Transverse colon (tissue), 4 donors: Measurements from ENCODE around the gene MAST4. TPM values are rescaled to one million over a fixed set of nuclear protein-coding genes. Genes with fewer than 3 reads are reported as not detected.

Experiments
- DNase-seq: peaks from one replicate; pipeline ENCODE4 v3.0.0-alpha.2; 2019
- H3K27ac ChIP-seq, 4 donors: fragments of 200-600 bp; sonication (generic); 2 replicates each; pipeline ENCODE4 v1.5.1; 2016 to 2018; ENCODE audit warnings: inconsistent platforms in 4 of 4
- H3K27me3 ChIP-seq: fragments of 200-600 bp; sonication (generic); 2 replicates; pipeline ENCODE4 v1.5.1; 2017; ENCODE audit warnings: inconsistent platforms
- H3K36me3 ChIP-seq, 4 donors: fragments of 200-600 bp; sonication (generic); 2 replicates each; pipeline ENCODE4 v1.5.1; 2017 to 2019; ENCODE audit warnings: inconsistent platforms in 4 of 4
- H3K4me1 ChIP-seq, 4 donors: fragments of 200-600 bp; sonication (generic); 2 replicates each; pipeline ENCODE4 v1.5.1; 2017 to 2020; ENCODE audit warnings: inconsistent platforms in 4 of 4
- H3K4me3 ChIP-seq, 4 donors: fragments of 200-600 bp; sonication (generic); 1 replicate in 1 of 4; 2 replicates in 3 of 4; pipeline versions ENCODE4 v1.5.1 to v1.6.1; 2017 to 2019; ENCODE audit warnings: inconsistent platforms in 4 of 4
- H3K9me3 ChIP-seq, 2 donors: fragments of 200-600 bp; sonication (generic); 2 replicates each; pipeline ENCODE4 v1.5.1; 2017 to 2019; ENCODE audit warnings: inconsistent platforms in 2 of 2
- CTCF ChIP-seq, 5 experiments: fragments of 200-600 bp in 3 of 5; fragments of 450-650 bp in 2 of 5; sonication (generic) in 3 of 5; IDR thresholded peaks; 1 replicate in 2 of 5; 2 replicates in 3 of 5; pipeline ENCODE4 v1.5.1; 2016 to 2017; ENCODE audit warnings: antibody characterized with exemption in 5 of 5, inconsistent platforms in 3 of 5, mild to moderate bottlenecking in 2 of 5, moderate library complexity in 1 of 5
- EP300 ChIP-seq: sonication (generic); formaldehyde crosslinking; IDR thresholded peaks from one replicate; pipeline ENCODE4 v1.6.1; 2017; ENCODE audit warnings: antibody characterized with exemption, low read depth
- POLR2A ChIP-seq: fragments of 450-650 bp; IDR thresholded peaks from one replicate; pipeline ENCODE4 v1.6.1; 2016; ENCODE audit warnings: antibody characterized with exemption, mild to moderate bottlenecking, moderate library complexity
- POLR2AphosphoS5 ChIP-seq, 3 donors: sonication (generic); formaldehyde crosslinking; IDR thresholded peaks; one replicate each; pipeline ENCODE4 v1.6.1; 2016; ENCODE audit warnings: antibody characterized with exemption in 3 of 3
- WGBS, 2 donors: methylation state at CpG; one replicate each; pipeline ENCODE4 v1.1.5; 2018; ENCODE audit warnings: low coverage in 1 of 2; 5-methylcytosine and 5-hydroxymethylcytosine counted together
- in situ Hi-C, 4 donors: fragments of 200-750 bp; cut with MboI; loops; one replicate each; pipeline versions ENCODE4 v1.15.0 to v1.15.1; 2017; ENCODE audit warnings: low sequenced_read_pairs in 3 of 4, low pct_ligation_motif_present in 1 of 4, low pct_unique_long_range_greater_than_20kb in 1 of 4
- intact Hi-C: fragments of 100-400 bp; cut with DNase I; formaldehyde crosslinking; loops from one replicate; pipeline ENCODE4 v1.15.1; 2023; ENCODE audit warnings: low total_unique reads
- total RNA-seq, 4 donors: library from RNA; depleted of rRNA; stranded (reverse); fragments of >200 nt; gene quantifications; one replicate each; pipeline ENCODE4 v1.1.0, GENCODE V29; 2016

The MAST4 gene
- total RNA-seq, 4 donors from 2014 or later, result 20.3 to 46.8 (median 35.4) TPM

DNA sequence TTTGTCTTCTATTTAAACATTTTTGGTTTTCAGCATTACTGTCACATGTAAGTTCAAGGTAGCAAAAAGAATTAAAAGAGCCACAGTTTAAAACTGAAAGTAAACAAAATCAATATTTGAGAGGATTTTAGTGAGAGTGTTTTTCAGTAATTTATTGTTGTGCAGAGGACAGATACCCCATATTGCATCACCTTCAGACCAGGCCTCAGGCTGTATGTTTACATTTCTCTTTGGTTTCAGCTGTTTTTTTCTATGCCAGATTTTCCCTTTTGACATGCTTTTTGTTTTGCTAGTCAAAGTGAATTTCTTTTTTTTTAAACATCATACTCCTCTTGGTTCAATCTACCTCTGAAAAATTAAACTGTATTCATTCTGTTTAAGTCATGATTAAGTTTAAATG is 47.2 kb downstream of the MAST4 start:
- Histone ChIP-seq H3K4me1 (no peaks in the 10 kb centered on the region), H3K27ac (no peak overlapping the region), H3K27me3 (no peaks in the 10 kb centered on the region), H3K36me3 (no peaks in the 10 kb centered on the region), H3K4me3 (no peak overlapping the region), H3K9me3 (no peaks in the 10 kb centered on the region)
- DNase-seq, result no peak
- intact Hi-C loops, result no loop called here
- TF ChIP-seq CTCF (IDR thresholded peaks at IDR 0.05) (no peak), POLR2AphosphoS5 (IDR thresholded peaks at IDR 0.05) (no peak), POLR2A (no peak), EP300 (no peak)
- in situ Hi-C loops, result no loop called here

GRCh38 chr5:66644111-66644510 is 47.9 kb downstream of the MAST4 start:
- Histone ChIP-seq H3K27me3 (no peaks in the 10 kb centered on the region), H3K4me1 (no peaks in the 10 kb centered on the region), H3K9me3 (no peaks in the 10 kb centered on the region), H3K4me3 (no peak overlapping the region), H3K36me3 (no peaks in the 10 kb centered on the region), H3K27ac (no peak overlapping the region)
- TF ChIP-seq EP300 (no peak), POLR2AphosphoS5 (IDR thresholded peaks at IDR 0.05) (no peak), CTCF (IDR thresholded peaks at IDR 0.05) (no peak), POLR2A (no peak)
- in situ Hi-C loops (no loop called here), intact Hi-C loops (no loop called here)
- DNase-seq, result no peak

DNA sequence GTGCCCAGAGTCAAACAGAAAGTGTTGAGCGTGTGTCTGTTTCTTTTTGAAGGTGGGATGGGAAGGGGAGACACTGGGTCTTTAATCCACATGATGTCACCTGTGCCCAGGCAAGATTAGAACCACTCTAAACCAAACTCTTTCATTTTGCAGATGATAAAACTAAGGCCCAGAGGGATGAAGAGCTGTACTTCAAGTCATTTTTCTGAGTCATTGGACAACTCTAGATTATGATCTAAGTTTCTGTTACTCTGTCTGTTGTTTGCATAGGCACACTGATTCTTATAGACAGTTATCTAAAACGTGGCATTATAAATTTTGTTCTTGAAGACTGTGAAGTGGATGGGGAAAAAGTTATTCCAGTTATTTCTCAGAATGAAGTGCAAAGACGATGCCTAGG is 48.8 kb downstream of the MAST4 start:
- TF ChIP-seq CTCF (IDR thresholded peaks at IDR 0.05) (no peak), POLR2A (no peak), POLR2AphosphoS5 (IDR thresholded peaks at IDR 0.05) (no peak), EP300 (no peak)
- 71 to 75% methylated on average over 3 of the region's 3 CpGs for WGBS, 2 donors
- H3K4me1 ChIP-seq, result no peaks in the 10 kb centered on the region
- in situ Hi-C loops, result no loop called here
- H3K27ac ChIP-seq, result no peak overlapping the region
- H3K27me3 ChIP-seq, result no peaks in the 10 kb centered on the region
- no peaks in the 10 kb centered on the region for H3K36me3 ChIP-seq
- H3K9me3 ChIP-seq, result no peaks in the 10 kb centered on the region
- H3K4me3 ChIP-seq, result no peak overlapping the region
- no peak for DNase-seq
- intact Hi-C loops, result no loop called here

DNA sequence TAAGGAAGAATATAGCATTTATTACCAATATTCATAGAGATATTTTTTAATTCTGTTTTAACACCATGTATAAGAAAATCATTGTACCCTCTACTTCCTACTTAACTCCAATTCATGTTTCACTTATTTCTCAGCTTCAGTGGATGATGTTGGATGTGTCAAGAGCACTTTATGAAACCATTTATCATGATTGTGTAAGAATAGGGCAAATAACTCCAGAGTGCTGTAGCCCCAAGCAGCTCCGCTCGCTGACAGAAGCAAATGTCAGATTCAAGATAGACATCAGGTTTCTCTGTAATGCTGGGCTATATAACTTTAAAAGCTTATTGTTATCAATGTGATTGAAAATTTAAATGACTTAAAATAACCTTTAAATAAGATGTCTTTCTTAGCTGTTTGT is 50.4 kb downstream of the MAST4 start:
- Histone ChIP-seq H3K4me3 (no peak overlapping the region), H3K9me3 (no peaks in the 10 kb centered on the region), H3K36me3 (no peaks in the 10 kb centered on the region), H3K27me3 (no peaks in the 10 kb centered on the region), H3K4me1 (no peaks in the 10 kb centered on the region), H3K27ac (no peak overlapping the region)
- in situ Hi-C loops (no loop called here), intact Hi-C loops (no loop called here)
- no peak for DNase-seq
- no peak for TF ChIP-seq CTCF (IDR thresholded peaks at IDR 0.05)
- TF ChIP-seq POLR2A, result no peak
- TF ChIP-seq EP300, result no peak
- no peak for TF ChIP-seq POLR2AphosphoS5 (IDR thresholded peaks at IDR 0.05)
- 89 to 100% methylated on average over 2 of the region's 2 CpGs for WGBS, 2 donors
